Right atrium auricular region (tissue), 2 donors: ENCODE results near the gene KRT76. TPM values are rescaled to one million over a fixed set of nuclear protein-coding genes. Genes with fewer than 3 reads are reported as not detected.

Experiments
- DNase-seq: peaks from one replicate; pipeline ENCODE4 v3.0.0-alpha.2; 2019; ENCODE audit warnings: low spot score
- H3K27ac ChIP-seq, 2 donors: fragments of 200-600 bp; sonication (generic); 1 replicate in 1 of 2; 2 replicates in 1 of 2; pipeline ENCODE4 v1.5.1; 2016 to 2019
- H3K27me3 ChIP-seq, 2 donors: fragments of 200-600 bp; sonication (generic); one replicate each; pipeline versions ENCODE4 v1.5.1 to v1.6.0; 2017 to 2019
- H3K36me3 ChIP-seq: fragments of 200-600 bp; sonication (generic); one replicate; pipeline ENCODE4 v1.5.1; 2016
- H3K4me1 ChIP-seq, 2 donors: fragments of 200-600 bp; sonication (generic); one replicate each; pipeline versions ENCODE4 v1.5.1 to v1.6.0; 2017 to 2019
- H3K4me3 ChIP-seq, 2 donors: fragments of 200-600 bp; sonication (generic); 1 replicate in 1 of 2; 2 replicates in 1 of 2; pipeline ENCODE4 v1.5.1; 2017 to 2019; ENCODE audit warnings: mild to moderate bottlenecking in 1 of 2, moderate library complexity in 1 of 2
- H3K9me3 ChIP-seq, 2 donors: fragments of 200-600 bp; sonication (generic); one replicate each; pipeline ENCODE4 v1.5.1; 2019
- total RNA-seq, 2 donors: library from RNA; depleted of rRNA; stranded (reverse); fragments of >200 nt; gene quantifications; one replicate each; pipeline ENCODE4 v1.1.0, GENCODE V29; 2016
- TF ChIP-seq, protein P1 (sequence below), 2 donors: fragments of 200-600 bp; sonication (generic); IDR thresholded peaks; one replicate each; pipeline ENCODE4 v1.5.1; 2019; ENCODE audit warnings: antibody characterized with exemption in 2 of 2

Gene KRT76
- total RNA-seq, 2 donors from 2014 or later: not detected

DNA sequence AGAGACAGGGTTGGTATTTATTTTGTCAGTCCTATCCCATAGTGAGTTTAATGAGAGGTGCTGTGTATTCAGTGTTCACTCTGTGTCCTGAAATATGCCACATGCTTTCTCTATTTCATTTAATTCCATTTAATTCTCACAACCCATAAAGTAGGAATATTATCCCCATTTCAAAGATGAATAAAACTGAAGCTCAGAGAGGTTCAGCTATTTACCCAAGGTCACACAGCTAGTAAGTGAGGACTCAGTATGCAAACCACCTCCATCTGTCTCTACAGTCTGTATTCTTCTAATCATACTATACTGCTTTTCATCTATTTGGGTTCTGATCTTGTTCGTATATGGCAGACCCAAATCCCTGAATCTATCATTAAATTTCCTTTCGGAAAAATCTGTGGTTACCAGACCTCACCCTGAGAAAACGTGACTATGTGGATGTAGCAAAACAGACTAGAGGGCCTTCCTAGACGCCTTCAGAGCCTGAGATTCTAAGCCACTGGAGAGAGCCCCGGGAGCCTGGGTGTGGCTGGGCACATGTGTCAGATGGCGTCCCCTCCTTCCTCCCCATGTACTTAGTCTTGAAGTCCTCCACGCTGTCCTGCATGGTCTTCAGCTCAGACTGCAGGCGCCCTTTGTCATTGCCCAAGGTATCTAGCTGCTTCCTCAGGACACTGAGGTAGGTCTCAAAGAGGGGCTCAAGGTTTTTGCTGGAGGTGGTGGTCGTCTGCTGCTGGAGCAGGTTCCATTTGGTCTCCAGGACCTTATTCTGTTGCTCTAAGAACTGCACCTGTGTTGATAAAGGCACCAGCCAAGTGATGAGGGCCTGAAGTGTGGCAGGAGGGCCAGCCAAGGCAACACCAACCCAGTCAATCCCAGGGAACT lies 34.3 kb upstream of the KRT76 start:
- no peaks in the 10 kb centered on the region for H3K36me3 ChIP-seq
- H3K4me1 ChIP-seq: no peaks in the 10 kb centered on the region
- no peaks in the 10 kb centered on the region for H3K9me3 ChIP-seq
- no peak overlapping the region for H3K4me3 ChIP-seq
- DNase-seq: no peak
- H3K27ac ChIP-seq: no peak overlapping the region
- H3K27me3 ChIP-seq: no peaks in the 10 kb centered on the region
- TF ChIP-seq, protein P1, sequence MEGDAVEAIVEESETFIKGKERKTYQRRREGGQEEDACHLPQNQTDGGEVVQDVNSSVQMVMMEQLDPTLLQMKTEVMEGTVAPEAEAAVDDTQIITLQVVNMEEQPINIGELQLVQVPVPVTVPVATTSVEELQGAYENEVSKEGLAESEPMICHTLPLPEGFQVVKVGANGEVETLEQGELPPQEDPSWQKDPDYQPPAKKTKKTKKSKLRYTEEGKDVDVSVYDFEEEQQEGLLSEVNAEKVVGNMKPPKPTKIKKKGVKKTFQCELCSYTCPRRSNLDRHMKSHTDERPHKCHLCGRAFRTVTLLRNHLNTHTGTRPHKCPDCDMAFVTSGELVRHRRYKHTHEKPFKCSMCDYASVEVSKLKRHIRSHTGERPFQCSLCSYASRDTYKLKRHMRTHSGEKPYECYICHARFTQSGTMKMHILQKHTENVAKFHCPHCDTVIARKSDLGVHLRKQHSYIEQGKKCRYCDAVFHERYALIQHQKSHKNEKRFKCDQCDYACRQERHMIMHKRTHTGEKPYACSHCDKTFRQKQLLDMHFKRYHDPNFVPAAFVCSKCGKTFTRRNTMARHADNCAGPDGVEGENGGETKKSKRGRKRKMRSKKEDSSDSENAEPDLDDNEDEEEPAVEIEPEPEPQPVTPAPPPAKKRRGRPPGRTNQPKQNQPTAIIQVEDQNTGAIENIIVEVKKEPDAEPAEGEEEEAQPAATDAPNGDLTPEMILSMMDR (IDR thresholded peaks at IDR 0.05): no peak

DNA sequence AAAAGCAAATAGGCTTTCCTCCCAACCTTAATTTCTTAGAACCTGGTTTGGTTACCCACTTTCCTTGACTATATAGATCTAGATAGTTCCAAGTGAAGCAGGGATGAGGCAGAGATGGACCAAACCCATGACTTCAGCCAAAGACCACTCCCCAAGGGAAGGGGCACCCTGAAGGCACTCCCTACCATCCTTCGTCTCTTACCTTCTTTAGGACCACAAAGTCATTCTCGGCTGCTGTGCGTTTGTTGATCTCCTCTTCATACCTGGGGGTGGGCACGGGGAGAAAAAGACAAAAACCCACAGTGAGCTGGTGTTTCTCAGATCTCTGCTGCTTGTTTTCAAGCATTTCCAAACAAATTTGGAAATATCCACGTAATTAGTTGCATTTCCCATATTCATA lies 33.4 kb upstream of the KRT76 start:
- Histone ChIP-seq H3K27ac (no peak overlapping the region), H3K36me3 (no peaks in the 10 kb centered on the region), H3K27me3 (no peaks in the 10 kb centered on the region), H3K9me3 (no peaks in the 10 kb centered on the region), H3K4me3 (no peak overlapping the region), H3K4me1 (no peaks in the 10 kb centered on the region)
- TF ChIP-seq, protein P1 (IDR thresholded peaks at IDR 0.05): no peak
- DNase-seq: no peak

DNA sequence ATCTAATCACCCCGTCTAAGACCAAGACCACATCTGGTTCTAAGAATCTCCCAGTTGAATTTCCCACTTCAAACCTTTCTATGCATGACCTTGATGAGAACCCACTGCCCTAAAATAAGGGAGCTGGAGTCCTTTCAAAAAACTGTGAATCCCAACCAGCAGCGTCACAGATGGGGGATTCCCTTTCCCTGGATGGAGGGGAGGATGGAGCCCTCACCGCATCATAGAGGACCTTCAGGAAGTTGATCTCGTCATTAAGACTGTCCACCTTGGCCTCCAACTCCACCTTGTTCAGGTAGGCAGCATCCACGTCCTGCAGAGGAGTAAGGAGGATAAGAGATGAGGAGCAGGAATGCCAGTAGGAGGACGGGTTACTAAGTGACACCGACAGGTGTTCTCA lies 32.0 kb upstream of the KRT76 start:
- H3K27ac ChIP-seq: no peak overlapping the region
- no peak for DNase-seq
- H3K36me3 ChIP-seq: no peaks in the 10 kb centered on the region
- H3K4me3 ChIP-seq: no peak overlapping the region
- no peaks in the 10 kb centered on the region for H3K27me3 ChIP-seq
- TF ChIP-seq, protein P1 (IDR thresholded peaks at IDR 0.05): no peak
- no peaks in the 10 kb centered on the region for H3K9me3 ChIP-seq
- H3K4me1 ChIP-seq: no peaks in the 10 kb centered on the region

- Histone ChIP-seq H3K27me3 (no peaks in the 10 kb centered on the region), H3K36me3 (no peaks in the 10 kb centered on the region), H3K9me3 (no peaks in the 10 kb centered on the region), H3K27ac (no peak overlapping the region), H3K4me3 (no peak overlapping the region), H3K4me1 (no peaks in the 10 kb centered on the region)
- no peak for DNase-seq
- TF ChIP-seq, protein P1 (IDR thresholded peaks at IDR 0.05): no peak
These were observed 31.5 kb upstream of the KRT76 start for GRCh38 chr12:52808573-52809160.

GRCh38 chr12:52807544-52808470 lies 30.7 kb upstream of the KRT76 start:
- DNase-seq: no peak
- no peaks in the 10 kb centered on the region for H3K4me1 ChIP-seq
- no peak overlapping the region for H3K27ac ChIP-seq
- H3K36me3 ChIP-seq: no peaks in the 10 kb centered on the region
- no peak overlapping the region for H3K4me3 ChIP-seq
- TF ChIP-seq, protein P1 (IDR thresholded peaks at IDR 0.05): no peak
- no peaks in the 10 kb centered on the region for H3K9me3 ChIP-seq
- H3K27me3 ChIP-seq: no peaks in the 10 kb centered on the region
